HepG2 (cell line): ENCODE measurements around the gene GCLC. TPM values are rescaled to one million over a fixed set of nuclear protein-coding genes. Genes with fewer than 3 reads are reported as not detected.

Experiments used
- ATAC-seq: fragments of 200-7000 bp; cut with Tn5 transposase; 3 replicates; pipeline ENCODE4 v1.9.1; 2020; ENCODE audit warnings: mild to moderate bottlenecking, moderate library complexity
- BruUV-seq: library from RNA; stranded (reverse); fragments of 400-500 nt; replicated peaks from 2 replicates; lab custom pipeline; 2021; lab: Mats Ljungman, UMichigan
- CTCF ChIA-PET: fragments of 300-600 bp; formaldehyde crosslinking; extraction: SDS; loops from one replicate; lab custom pipeline; 2021; ENCODE audit warnings: low total read pairs, inconsistent platforms, low intra/inter-chr PET ratio; lab: Yijun Ruan, JAX
- POLR2A ChIA-PET: fragments of 350-600 bp; sonication (Branson Sonifier 250); formaldehyde crosslinking; loops from one replicate; lab custom pipeline; 2020; ENCODE audit warnings: antibody characterized with exemption, inconsistent platforms; lab: Yijun Ruan, JAX
- DNase-seq: peaks from one replicate; pipeline ENCODE4 v3.0.0-alpha.2; 2015; ENCODE audit warnings: low spot score
- FAIRE-seq: peaks from 3 replicates; lab custom pipeline; 2011; peaks lifted over from hg19 to GRCh38; lab: Jason Lieb, UNC
- H2AFZ ChIP-seq: one replicate; pipeline ENCODE4 v1.6.1; 2011; ENCODE audit warnings: low read length, inconsistent platforms
- H3K27ac ChIP-seq: fragments of 300-600 bp; 3 replicates; pipeline ENCODE4 v1.8.0; 2011; ENCODE audit warnings: mixed run types, mild to moderate bottlenecking, mixed read lengths, low read length, inconsistent platforms; ENCODE audit not compliant: insufficient read depth; ENCODE audit errors: extremely low read length
- H3K27me3 ChIP-seq, 2 experiments: fragments of 200-600 bp in 1 of 2; 2 replicates in 1 of 2; 3 replicates in 1 of 2; pipeline versions ENCODE4 v1.6.0 to v1.8.0; 2011; ENCODE audit warnings: low read length in 2 of 2, mild to moderate bottlenecking in 2 of 2, moderate library complexity in 2 of 2, inconsistent platforms in 1 of 2; ENCODE audit not compliant: insufficient read depth in 2 of 2, control insufficient read depth in 1 of 2
- H3K36me3 ChIP-seq, 2 experiments: fragments of 200-600 bp in 1 of 2; replicated peaks in 1 of 2; 2 replicates in 1 of 2; 3 replicates in 1 of 2; pipeline versions ENCODE4 v1.5.1 to v1.8.0; 2011; ENCODE audit warnings: low read length in 2 of 2, inconsistent platforms in 1 of 2; ENCODE audit not compliant: insufficient read depth in 2 of 2, control insufficient read depth in 1 of 2
- H3K4me1 ChIP-seq: 2 replicates; pipeline ENCODE4 v1.5.1; 2012; ENCODE audit warnings: low read length, inconsistent platforms; ENCODE audit not compliant: insufficient read depth
- H3K4me2 ChIP-seq: 2 replicates; pipeline ENCODE4 v1.6.0; 2011; ENCODE audit warnings: low read depth, low read length, inconsistent platforms
- H3K4me3 ChIP-seq, 3 experiments: fragments of 200-600 bp in 1 of 3; sonication (generic), shearing (Covaris generic) in 1 of 3; replicated peaks in 1 of 3; 2 replicates each; pipeline ENCODE4 v1.5.1; 2011 to 2016; ENCODE audit warnings: low read length in 3 of 3, inconsistent platforms in 2 of 3, low read depth in 2 of 3, mild to moderate bottlenecking in 2 of 3, control low read depth in 1 of 3, mixed read lengths in 1 of 3; ENCODE audit not compliant: insufficient read depth in 1 of 3
- H3K79me2 ChIP-seq: one replicate; pipeline ENCODE4 v1.6.1; 2011; ENCODE audit warnings: low read length, inconsistent platforms; ENCODE audit not compliant: insufficient read depth
- H3K9ac ChIP-seq: 2 replicates; pipeline ENCODE4 v1.6.0; 2011; ENCODE audit warnings: mild to moderate bottlenecking, low read depth, low read length, inconsistent platforms; ENCODE audit not compliant: insufficient read depth
- H3K9me3 ChIP-seq: 2 replicates; pipeline ENCODE4 v1.5.1; 2012; ENCODE audit warnings: mild to moderate bottlenecking, low read length
- H4K20me1 ChIP-seq: 2 replicates; pipeline ENCODE4 v1.6.0; 2011; ENCODE audit warnings: inconsistent platforms, mild to moderate bottlenecking, low read length, moderate library complexity; ENCODE audit not compliant: insufficient read depth
- FOXM1 ChIP-seq: sonication (generic); formaldehyde crosslinking; IDR thresholded peaks from 2 replicates; pipeline ENCODE4 v1.5.0; 2020; ENCODE audit warnings: missing genetic modification reagents
- SPEN ChIP-seq: sonication (generic); formaldehyde crosslinking; IDR thresholded peaks from 2 replicates; pipeline ENCODE4 v1.5.1; 2020; ENCODE audit warnings: low read depth, mild to moderate bottlenecking, missing genetic modification reagents
- STAT6 ChIP-seq: sonication (generic); formaldehyde crosslinking; IDR thresholded peaks from 2 replicates; pipeline ENCODE4 v1.4.0; 2020; ENCODE audit warnings: missing genetic modification reagents, mild to moderate bottlenecking, borderline replicate concordance
- ZHX1 ChIP-seq: sonication (generic); formaldehyde crosslinking; IDR thresholded peaks from 2 replicates; pipeline ENCODE4 v1.8.1; 2022; ENCODE audit warnings: low read depth, mild to moderate bottlenecking, missing genetic modification reagents
- WGBS: methylation state at CpG from one replicate; pipeline ENCODE4 v1.1.6; 2017; ENCODE audit warnings: low lambda C conversion rate; 5-methylcytosine and 5-hydroxymethylcytosine counted together
- in situ Hi-C: cut with HindIII; loops from 2 replicates; pipeline ENCODE4 v1.10.0; 2017; ENCODE audit warnings: low pct_unique_long_range_greater_than_20kb; ENCODE audit not compliant: extremely low pct_ligation_motif_present
- intact Hi-C: fragments of 100-400 bp; cut with micrococcal nuclease; formaldehyde crosslinking; loops from one replicate; pipeline ENCODE4 v1.10.0; 2022; ENCODE audit not compliant: unreplicated experiment
- polyA plus RNA-seq, 8 experiments: library from polyadenylated mRNA; depleted of rRNA in 3 of 8; stranded (reverse) in 7 of 8; unstranded in 1 of 8; fragments of >200 nt; fragmentation: Illumina TruSeq in 4 of 8; extraction: Trizol in 4 of 8; gene quantifications; 2 replicates each; pipeline versions ENCODE4 v1.2.1 to v1.2.3, GENCODE V29; 2011 to 2016; ENCODE audit warnings: low read depth in 4 of 8, missing spikeins in 1 of 8, mixed read lengths in 1 of 8; ENCODE audit not compliant: insufficient read depth in 1 of 8
- total RNA-seq, 5 experiments: library from RNA; depleted of rRNA; stranded (reverse); fragments of >200 nt; fragmentation: Illumina TruSeq; extraction: Trizol; gene quantifications; 2 replicates each; pipeline ENCODE4 v1.2.3, GENCODE V29; 2016; ENCODE audit warnings: low read depth in 1 of 5

Gene GCLC
- total and polyA plus RNA-seq, 2 of the 13 experiments (the other 11 are each of a cell fraction or from before 2014, with no cell fraction given): 35.3 to 84.6 TPM

- TF ChIP-seq STAT6 (CRISPR knock-in tag) (no peak), ZHX1 (CRISPR knock-in tag) (no peak), FOXM1 (no peak)
Measured at GRCh38 chr6:53464927-53465460, 79.9 kb downstream of the GCLC start (continued).

GRCh38 chr6:53464483-53464882 is 80.4 kb downstream of the GCLC start:
- H3K4me1 ChIP-seq: peaks cover 14% of the 10 kb centered on the region
- FAIRE-seq (no peak), DNase-seq (no peak), ATAC-seq (no peak)
- no peak overlapping the region for H3K4me2 ChIP-seq
- no peak for TF ChIP-seq SPEN (CRISPR knock-in tag)
- ChIA-PET POLR2A (no interaction called here), CTCF (no interaction called here)
- H3K79me2 ChIP-seq: no peaks in the 10 kb centered on the region
- H2AFZ ChIP-seq: no peak overlapping the region
- peaks cover 0 to 12% of the 10 kb centered on the region in 2 experiments; a peak in 3 of 5 replicates for H3K27me3 ChIP-seq
- H3K27ac ChIP-seq: no peak overlapping the region
- H4K20me1 ChIP-seq: no peaks in the 10 kb centered on the region
- WGBS: 60% methylated on average over 5 of the region's 5 CpGs
- no peak overlapping the region for H3K4me3 ChIP-seq
- H3K9ac ChIP-seq: no peak overlapping the region
- BruUV-seq: no TSS peak
- no peaks in the 10 kb centered on the region for H3K9me3 ChIP-seq
- intact Hi-C loops (no loop called here), in situ Hi-C loops (no loop called here)
- no peaks in the 10 kb centered on the region for H3K36me3 ChIP-seq
